Natural killer cell treated with Interleukin-12 subunit alpha and Interleukin-12 subunit beta and Interleukin-15 and Interleukin-18, amount 100 ng/mL, for 72 hours (primary cell): ENCODE data around the gene GIPC3. TPM values are rescaled to one million over a fixed set of nuclear protein-coding genes. Genes with fewer than 3 reads are reported as not detected.
A peak's percentile ranks its signal among the peaks of the same experiment; 100 is the strongest.

Experiments
- ATAC-seq, 2 donors: fragments of 150-1000 bp; cut with Tn5 transposase in 1 of 2; sonication (Bioruptor Pico), chemical (Tn5 transposase) in 1 of 2; 2 replicates each; pipeline ENCODE4 v1.10.0; 2021
- DNase-seq: peaks from one replicate; pipeline ENCODE4 v3.0.0; 2022; ENCODE audit warnings: low spot score
- H3K27ac Mint-ChIP-seq, 2 donors: 1 replicate in 1 of 2; 2 replicates in 1 of 2; pipeline ENCODE4 v1.8.0; 2022; ENCODE audit warnings: mixed read lengths in 2 of 2, mild to moderate bottlenecking in 1 of 2, moderate library complexity in 1 of 2
- H3K27me3 Mint-ChIP-seq, 2 donors: 1 replicate in 1 of 2; 2 replicates in 1 of 2; pipeline ENCODE4 v1.8.0; 2022; ENCODE audit warnings: mixed read lengths in 2 of 2
- H3K36me3 Mint-ChIP-seq: one replicate; pipeline ENCODE4 v1.8.0; 2022; ENCODE audit warnings: mixed read lengths
- H3K4me1 Mint-ChIP-seq, 2 donors: 1 replicate in 1 of 2; 2 replicates in 1 of 2; pipeline ENCODE4 v1.8.0; 2022; ENCODE audit warnings: low read depth in 2 of 2, mixed read lengths in 2 of 2, mild to moderate bottlenecking in 1 of 2
- H3K4me3 Mint-ChIP-seq: one replicate; pipeline ENCODE4 v1.8.0; 2022; ENCODE audit warnings: mixed read lengths
- H3K9me3 Mint-ChIP-seq: 2 replicates; pipeline ENCODE4 v1.8.0; 2022; ENCODE audit warnings: mixed read lengths
- total RNA-seq, 2 donors: library from RNA; stranded (reverse); gene quantifications; one replicate each; pipeline ENCODE4 v1.2.3, GENCODE V29; 2022

Gene GIPC3
- total RNA-seq, 2 donors from 2014 or later: 0.25 to 0.40 TPM

- H3K4me1 Mint-ChIP-seq: peaks cover 1 to 10% of the 10 kb centered on the region in 2 donors
- ATAC-seq (no peak), DNase-seq (no peak)
- H3K9me3 Mint-ChIP-seq: no peaks in the 10 kb centered on the region
- no peaks in the 10 kb centered on the region for H3K36me3 Mint-ChIP-seq
- no peak overlapping the region for H3K4me3 Mint-ChIP-seq
- no peak overlapping the region for H3K27ac Mint-ChIP-seq
- H3K27me3 Mint-ChIP-seq: no peaks in the 10 kb centered on the region
These were observed 46.8 kb downstream of the GIPC3 start for GRCh38 chr19:3632098-3632497.

GRCh38 chr19:3632739-3633558 lies 47.7 kb downstream of the GIPC3 start:
- no peaks in the 10 kb centered on the region for H3K36me3 Mint-ChIP-seq
- no peaks in the 10 kb centered on the region for H3K27me3 Mint-ChIP-seq
- no peak overlapping the region for H3K27ac Mint-ChIP-seq
- ATAC-seq: peak in 1 of 2 donors; percentile 26
- H3K4me3 Mint-ChIP-seq: no peak overlapping the region
- peaks cover 0 to 7% of the 10 kb centered on the region in 2 donors for H3K4me1 Mint-ChIP-seq
- H3K9me3 Mint-ChIP-seq: no peaks in the 10 kb centered on the region
- no peak for DNase-seq

GRCh38 chr19:3633559-3633988 lies 48.3 kb downstream of the GIPC3 start:
- H3K4me3 Mint-ChIP-seq: no peak overlapping the region
- H3K27ac Mint-ChIP-seq: no peak overlapping the region

GRCh38 chr19:3634496-3635045 lies 49.3 kb downstream of the GIPC3 start:
- H3K9me3 Mint-ChIP-seq: no peaks in the 10 kb centered on the region
- H3K4me3 Mint-ChIP-seq: no peak overlapping the region
- ATAC-seq: no peak
- H3K27ac Mint-ChIP-seq: no peak overlapping the region
- no peaks in the 10 kb centered on the region for H3K27me3 Mint-ChIP-seq
- H3K36me3 Mint-ChIP-seq: no peaks in the 10 kb centered on the region
- H3K4me1 Mint-ChIP-seq: peaks cover 0 to 10% of the 10 kb centered on the region in 2 donors
- DNase-seq: no peak

More at GRCh38 chr19:3633559-3633988, 48.3 kb downstream of the GIPC3 start:
- Mint-ChIP-seq H3K36me3 (no peaks in the 10 kb centered on the region), H3K27me3 (no peaks in the 10 kb centered on the region), H3K4me1 (peaks cover 0 to 9% of the 10 kb centered on the region in 2 donors), H3K9me3 (no peaks in the 10 kb centered on the region)
- ATAC-seq (no peak), DNase-seq (no peak)

GRCh38 chr19:3636506-3636905 lies 51.2 kb downstream of the GIPC3 start:
- DNase-seq (no peak), ATAC-seq (no peak)
- Mint-ChIP-seq H3K9me3 (no peaks in the 10 kb centered on the region), H3K4me1 (peaks cover 0 to 3% of the 10 kb centered on the region in 2 donors), H3K4me3 (no peak overlapping the region), H3K36me3 (no peaks in the 10 kb centered on the region), H3K27ac (no peak overlapping the region), H3K27me3 (no peaks in the 10 kb centered on the region)

- H3K27me3 Mint-ChIP-seq: no peaks in the 10 kb centered on the region
- peaks cover 0 to 3% of the 10 kb centered on the region in 2 donors for H3K4me1 Mint-ChIP-seq
- H3K4me3 Mint-ChIP-seq: no peak overlapping the region
- H3K36me3 Mint-ChIP-seq: no peaks in the 10 kb centered on the region
- ATAC-seq (no peak), DNase-seq (no peak)
- H3K27ac Mint-ChIP-seq: no peak overlapping the region
- H3K9me3 Mint-ChIP-seq: no peaks in the 10 kb centered on the region
These were observed 51.7 kb downstream of the GIPC3 start for GRCh38 chr19:3636962-3637361.

- Mint-ChIP-seq H3K27me3 (no peaks in the 10 kb centered on the region), H3K4me3 (no peak overlapping the region), H3K9me3 (no peaks in the 10 kb centered on the region), H3K36me3 (no peaks in the 10 kb centered on the region), H3K4me1 (peaks cover 0 to 3% of the 10 kb centered on the region in 2 donors), H3K27ac (no peak overlapping the region)
- no peak for ATAC-seq
- DNase-seq: no peak
These were observed 52.3 kb downstream of the GIPC3 start for GRCh38 chr19:3637621-3638020.

GRCh38 chr19:3638208-3639193 lies 53.2 kb downstream of the GIPC3 start:
- DNase-seq: no peak
- ATAC-seq: no peak
- Mint-ChIP-seq H3K27ac (no peak overlapping the region), H3K9me3 (no peaks in the 10 kb centered on the region), H3K4me1 (peaks cover 0 to 3% of the 10 kb centered on the region in 2 donors), H3K4me3 (no peak overlapping the region), H3K36me3 (no peaks in the 10 kb centered on the region), H3K27me3 (no peaks in the 10 kb centered on the region)

- H3K9me3 Mint-ChIP-seq: no peaks in the 10 kb centered on the region
- no peaks in the 10 kb centered on the region for H3K36me3 Mint-ChIP-seq
- peaks cover 0 to 3% of the 10 kb centered on the region in 2 donors for H3K4me1 Mint-ChIP-seq
- no peak overlapping the region for H3K4me3 Mint-ChIP-seq
- H3K27me3 Mint-ChIP-seq: no peaks in the 10 kb centered on the region
- no peak for DNase-seq
- no peak for ATAC-seq
- no peak overlapping the region for H3K27ac Mint-ChIP-seq
These were observed 54.2 kb downstream of the GIPC3 start for GRCh38 chr19:3639479-3639878.

GRCh38 chr19:3641515-3642269 lies 56.4 kb downstream of the GIPC3 start:
- Mint-ChIP-seq H3K4me3 (no peak overlapping the region), H3K27me3 (no peaks in the 10 kb centered on the region), H3K27ac (no peak overlapping the region), H3K36me3 (no peaks in the 10 kb centered on the region), H3K4me1 (peaks cover 0 to 3% of the 10 kb centered on the region in 2 donors), H3K9me3 (no peaks in the 10 kb centered on the region)
- DNase-seq: no peak
- no peak for ATAC-seq

- no peak for DNase-seq
- no peaks in the 10 kb centered on the region for H3K27me3 Mint-ChIP-seq
- H3K4me1 Mint-ChIP-seq: peaks cover 0 to 3% of the 10 kb centered on the region in 2 donors
- no peak overlapping the region for H3K27ac Mint-ChIP-seq
- no peaks in the 10 kb centered on the region for H3K9me3 Mint-ChIP-seq
- H3K4me3 Mint-ChIP-seq: no peak overlapping the region
- no peaks in the 10 kb centered on the region for H3K36me3 Mint-ChIP-seq
- ATAC-seq: no peak
These were observed 57.0 kb downstream of the GIPC3 start for GRCh38 chr19:3642296-3642695.
